ENCODE measurements around the gene SLC18B1. TPM values are rescaled to one million over a fixed set of nuclear protein-coding genes. Genes with fewer than 3 reads are reported as not detected.

Gene SLC18B1
- total and polyA plus RNA-seq, 2 of the 13 experiments (the other 11 are each of a cell fraction or from before 2014, with no cell fraction given) = 11.4 to 13.8 TPM

DNA sequence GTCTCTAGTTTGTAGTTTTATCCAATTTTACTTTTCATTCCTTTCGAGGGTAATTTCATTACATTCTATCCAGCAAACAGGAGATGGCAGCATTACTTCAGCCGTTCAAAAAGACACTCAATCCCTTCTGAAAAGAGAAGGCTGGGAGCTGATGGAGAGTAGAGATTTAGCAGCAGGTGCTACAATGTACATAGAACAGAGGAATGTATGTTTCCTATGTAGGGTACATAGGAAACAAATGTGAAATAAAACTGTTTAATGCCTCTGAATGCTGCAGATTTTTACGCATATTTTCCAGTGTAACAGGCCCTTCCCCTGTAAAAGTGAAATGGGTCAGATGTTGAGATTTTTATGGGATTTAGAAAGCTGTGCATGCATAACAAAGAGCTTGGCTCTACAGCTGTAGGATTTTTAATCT, 31.9 kb upstream of the SLC18B1 start:
- Histone ChIP-seq H3K4me3 (replicated peaks in 1 of 3; ENCODE audit: insufficient read depth in 1 of 3, low read depth in 2 of 3, low read length in 3 of 3) (no peak overlapping the region), H3K4me2 (ENCODE audit: low read depth, low read length) (no peak overlapping the region), H3K9me3 (ENCODE audit: low read length) (no peaks in the 10 kb centered on the region), H3K27ac (ENCODE audit: extremely low read length, insufficient read depth, low read length) (no peak overlapping the region), H3K79me2 (ENCODE audit: insufficient read depth, low read length) (no peaks in the 10 kb centered on the region), H2AFZ (ENCODE audit: low read length) (no peak overlapping the region), H4K20me1 (ENCODE audit: insufficient read depth, low read length) (no peaks in the 10 kb centered on the region), H3K4me1 (ENCODE audit: insufficient read depth, low read length) (no peaks in the 10 kb centered on the region), H3K27me3 (ENCODE audit: control insufficient read depth in 1 of 2, insufficient read depth in 2 of 2, low read length in 2 of 2) (peaks cover 0 to 7% of the 10 kb centered on the region in 2 experiments; a peak in 1 of 5 replicates), H3K36me3 (replicated peaks in 1 of 2; ENCODE audit: control insufficient read depth in 1 of 2, insufficient read depth in 2 of 2, low read length in 2 of 2) (no peaks in the 10 kb centered on the region), H3K9ac (ENCODE audit: insufficient read depth, low read depth, low read length) (no peak overlapping the region)
- 3% methylated on average over 3 of the region's 3 CpGs for WGBS (ENCODE audit: low lambda C conversion rate)
- POLR2A ChIA-PET = no interaction called here
- intact Hi-C loops (cut with micrococcal nuclease; ENCODE audit: unreplicated experiment) (loop anchor here (1.0 to 2.0 kb wide), 3 partner anchors 132 to 723 kb away; no protein-coding TSS in a partner anchor), in situ Hi-C loops (cut with HindIII; ENCODE audit: extremely low pct_ligation_motif_present, low pct_unique_long_range_greater_than_20kb) (loop anchor here (5.0 kb wide), 1 partner anchor 682 kb away; no protein-coding TSS in a partner anchor)
- CTCF ChIA-PET (ENCODE audit: low intra/inter-chr PET ratio, low total read pairs) = interaction anchor here (1.4 to 1.7 kb wide), 4 partner anchors 132 to 723 kb away, joined by 4 to 12 read pairs (median 8); no protein-coding TSS in a partner anchor
- FAIRE-seq (peak; percentile 40), DNase-seq (ENCODE audit: low spot score) (peak; percentile 33), ATAC-seq (peak; percentile 81)
- no TSS peak for BruUV-seq (replicated peaks)
- TF ChIP-seq BRCA1 (CRISPR knock-in tag; IDR thresholded peaks at IDR 0.05) (no peak), FOXP1 (IDR thresholded peaks at IDR 0.05) (no peak), FOXP1 (CRISPR knock-in tag; IDR thresholded peaks at IDR 0.05) (no peak), HNRNPL (IDR thresholded peaks at IDR 0.05; ENCODE audit: low read depth, low read length) (no peak), BCL6 (CRISPR knock-in tag; IDR thresholded peaks at IDR 0.05) (no peak), ZNF713 (CRISPR knock-in tag; IDR thresholded peaks at IDR 0.05) (no peak), ZMYM3 (CRISPR knock-in tag; IDR thresholded peaks at IDR 0.05) (no peak), SOX6 (IDR thresholded peaks at IDR 0.05) (no peak), SOX6 (CRISPR knock-in tag; IDR thresholded peaks at IDR 0.05) (no peak)
- TF ChIP-seq, protein P1, sequence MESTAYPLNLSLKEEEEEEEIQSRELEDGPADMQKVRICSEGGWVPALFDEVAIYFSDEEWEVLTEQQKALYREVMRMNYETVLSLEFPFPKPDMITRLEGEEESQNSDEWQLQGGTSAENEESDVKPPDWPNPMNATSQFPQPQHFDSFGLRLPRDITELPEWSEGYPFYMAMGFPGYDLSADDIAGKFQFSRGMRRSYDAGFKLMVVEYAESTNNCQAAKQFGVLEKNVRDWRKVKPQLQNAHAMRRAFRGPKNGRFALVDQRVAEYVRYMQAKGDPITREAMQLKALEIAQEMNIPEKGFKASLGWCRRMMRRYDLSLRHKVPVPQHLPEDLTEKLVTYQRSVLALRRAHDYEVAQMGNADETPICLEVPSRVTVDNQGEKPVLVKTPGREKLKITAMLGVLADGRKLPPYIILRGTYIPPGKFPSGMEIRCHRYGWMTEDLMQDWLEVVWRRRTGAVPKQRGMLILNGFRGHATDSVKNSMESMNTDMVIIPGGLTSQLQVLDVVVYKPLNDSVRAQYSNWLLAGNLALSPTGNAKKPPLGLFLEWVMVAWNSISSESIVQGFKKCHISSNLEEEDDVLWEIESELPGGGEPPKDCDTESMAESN (CRISPR knock-in tag; conservative IDR thresholded peaks at IDR 0.05) = no peak
- TF ChIP-seq, protein P2, sequence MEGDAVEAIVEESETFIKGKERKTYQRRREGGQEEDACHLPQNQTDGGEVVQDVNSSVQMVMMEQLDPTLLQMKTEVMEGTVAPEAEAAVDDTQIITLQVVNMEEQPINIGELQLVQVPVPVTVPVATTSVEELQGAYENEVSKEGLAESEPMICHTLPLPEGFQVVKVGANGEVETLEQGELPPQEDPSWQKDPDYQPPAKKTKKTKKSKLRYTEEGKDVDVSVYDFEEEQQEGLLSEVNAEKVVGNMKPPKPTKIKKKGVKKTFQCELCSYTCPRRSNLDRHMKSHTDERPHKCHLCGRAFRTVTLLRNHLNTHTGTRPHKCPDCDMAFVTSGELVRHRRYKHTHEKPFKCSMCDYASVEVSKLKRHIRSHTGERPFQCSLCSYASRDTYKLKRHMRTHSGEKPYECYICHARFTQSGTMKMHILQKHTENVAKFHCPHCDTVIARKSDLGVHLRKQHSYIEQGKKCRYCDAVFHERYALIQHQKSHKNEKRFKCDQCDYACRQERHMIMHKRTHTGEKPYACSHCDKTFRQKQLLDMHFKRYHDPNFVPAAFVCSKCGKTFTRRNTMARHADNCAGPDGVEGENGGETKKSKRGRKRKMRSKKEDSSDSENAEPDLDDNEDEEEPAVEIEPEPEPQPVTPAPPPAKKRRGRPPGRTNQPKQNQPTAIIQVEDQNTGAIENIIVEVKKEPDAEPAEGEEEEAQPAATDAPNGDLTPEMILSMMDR (CRISPR knock-in tag; IDR thresholded peaks at IDR 0.05) = peak; percentile 70
- TF ChIP-seq, protein P3, sequence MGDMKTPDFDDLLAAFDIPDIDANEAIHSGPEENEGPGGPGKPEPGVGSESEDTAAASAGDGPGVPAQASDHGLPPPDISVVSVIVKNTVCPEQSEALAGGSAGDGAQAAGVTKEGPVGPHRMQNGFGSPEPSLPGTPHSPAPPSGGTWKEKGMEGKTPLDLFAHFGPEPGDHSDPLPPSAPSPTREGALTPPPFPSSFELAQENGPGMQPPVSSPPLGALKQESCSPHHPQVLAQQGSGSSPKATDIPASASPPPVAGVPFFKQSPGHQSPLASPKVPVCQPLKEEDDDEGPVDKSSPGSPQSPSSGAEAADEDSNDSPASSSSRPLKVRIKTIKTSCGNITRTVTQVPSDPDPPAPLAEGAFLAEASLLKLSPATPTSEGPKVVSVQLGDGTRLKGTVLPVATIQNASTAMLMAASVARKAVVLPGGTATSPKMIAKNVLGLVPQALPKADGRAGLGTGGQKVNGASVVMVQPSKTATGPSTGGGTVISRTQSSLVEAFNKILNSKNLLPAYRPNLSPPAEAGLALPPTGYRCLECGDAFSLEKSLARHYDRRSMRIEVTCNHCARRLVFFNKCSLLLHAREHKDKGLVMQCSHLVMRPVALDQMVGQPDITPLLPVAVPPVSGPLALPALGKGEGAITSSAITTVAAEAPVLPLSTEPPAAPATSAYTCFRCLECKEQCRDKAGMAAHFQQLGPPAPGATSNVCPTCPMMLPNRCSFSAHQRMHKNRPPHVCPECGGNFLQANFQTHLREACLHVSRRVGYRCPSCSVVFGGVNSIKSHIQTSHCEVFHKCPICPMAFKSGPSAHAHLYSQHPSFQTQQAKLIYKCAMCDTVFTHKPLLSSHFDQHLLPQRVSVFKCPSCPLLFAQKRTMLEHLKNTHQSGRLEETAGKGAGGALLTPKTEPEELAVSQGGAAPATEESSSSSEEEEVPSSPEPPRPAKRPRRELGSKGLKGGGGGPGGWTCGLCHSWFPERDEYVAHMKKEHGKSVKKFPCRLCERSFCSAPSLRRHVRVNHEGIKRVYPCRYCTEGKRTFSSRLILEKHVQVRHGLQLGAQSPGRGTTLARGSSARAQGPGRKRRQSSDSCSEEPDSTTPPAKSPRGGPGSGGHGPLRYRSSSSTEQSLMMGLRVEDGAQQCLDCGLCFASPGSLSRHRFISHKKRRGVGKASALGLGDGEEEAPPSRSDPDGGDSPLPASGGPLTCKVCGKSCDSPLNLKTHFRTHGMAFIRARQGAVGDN (CRISPR knock-in tag; IDR thresholded peaks at IDR 0.05) = no peak
- TF ChIP-seq, protein P4, sequence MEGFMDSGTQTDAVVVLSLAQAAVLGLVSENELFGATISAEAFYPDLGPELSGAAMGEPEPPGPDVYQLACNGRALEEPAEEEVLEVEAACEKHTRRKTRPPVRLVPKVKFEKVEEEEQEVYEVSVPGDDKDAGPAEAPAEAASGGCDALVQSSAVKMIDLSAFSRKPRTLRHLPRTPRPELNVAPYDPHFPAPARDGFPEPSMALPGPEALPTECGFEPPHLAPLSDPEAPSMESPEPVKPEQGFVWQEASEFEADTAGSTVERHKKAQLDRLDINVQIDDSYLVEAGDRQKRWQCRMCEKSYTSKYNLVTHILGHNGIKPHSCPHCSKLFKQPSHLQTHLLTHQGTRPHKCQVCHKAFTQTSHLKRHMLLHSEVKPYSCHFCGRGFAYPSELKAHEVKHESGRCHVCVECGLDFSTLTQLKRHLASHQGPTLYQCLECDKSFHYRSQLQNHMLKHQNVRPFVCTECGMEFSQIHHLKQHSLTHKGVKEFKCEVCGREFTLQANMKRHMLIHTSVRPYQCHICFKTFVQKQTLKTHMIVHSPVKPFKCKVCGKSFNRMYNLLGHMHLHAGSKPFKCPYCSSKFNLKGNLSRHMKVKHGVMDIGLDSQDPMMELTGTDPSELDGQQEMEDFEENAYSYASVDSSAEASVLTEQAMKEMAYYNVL (CRISPR knock-in tag; IDR thresholded peaks at IDR 0.05; ENCODE audit: borderline replicate concordance) = no peak
- TF ChIP-seq, protein P5, sequence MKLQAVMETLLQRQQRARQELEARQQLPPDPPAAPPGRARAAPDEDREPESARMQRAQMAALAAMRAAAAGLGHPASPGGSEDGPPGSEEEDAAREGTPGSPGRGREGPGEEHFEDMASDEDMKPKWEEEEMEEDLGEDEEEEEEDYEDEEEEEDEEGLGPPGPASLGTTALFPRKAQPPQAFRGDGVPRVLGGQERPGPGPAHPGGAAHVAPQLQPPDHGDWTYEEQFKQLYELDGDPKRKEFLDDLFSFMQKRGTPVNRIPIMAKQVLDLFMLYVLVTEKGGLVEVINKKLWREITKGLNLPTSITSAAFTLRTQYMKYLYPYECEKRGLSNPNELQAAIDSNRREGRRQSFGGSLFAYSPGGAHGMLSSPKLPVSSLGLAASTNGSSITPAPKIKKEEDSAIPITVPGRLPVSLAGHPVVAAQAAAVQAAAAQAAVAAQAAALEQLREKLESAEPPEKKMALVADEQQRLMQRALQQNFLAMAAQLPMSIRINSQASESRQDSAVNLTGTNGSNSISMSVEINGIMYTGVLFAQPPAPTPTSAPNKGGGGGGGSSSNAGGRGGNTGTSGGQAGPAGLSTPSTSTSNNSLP (IDR thresholded peaks at IDR 0.05; ENCODE audit: low read depth, low read length) = 0 out of 2 replicates have a peak, but pooled peaks have one; percentile 23

Measured in HepG2 (cell line).